ENCODE measurements around the gene FGFR2. TPM values are rescaled to one million over a fixed set of nuclear protein-coding genes. Genes with fewer than 3 reads are reported as not detected.

FGFR2 gene
- not detected in 2 replicates for total RNA-seq

GRCh38 chr10:121598263-121599249, at the start of gene FGFR2:
TSS of gene FGFR2 (minus strand) at chr10:121598444. CDS start at chr10:121593817, 4,627 bp downstream.

